Fibroblast of lung (primary cell): Measurements from ENCODE around the gene ACVR2B. TPM values are rescaled to one million over a fixed set of nuclear protein-coding genes. Genes with fewer than 3 reads are reported as not detected.

ENCODE experiments used
- DNase-seq, 2 donors: peaks; one replicate each; pipeline versions ENCODE4 v3.0.0 to v3.0.0-alpha.2; 2010; ENCODE audit warnings: low read depth in 2 of 2
- H2AFZ ChIP-seq: 2 replicates; pipeline ENCODE4 v1.5.1; 2012; ENCODE audit warnings: low read length, control low read depth, inconsistent platforms
- H3K27ac ChIP-seq: 2 replicates; pipeline ENCODE4 v1.5.1; 2011; ENCODE audit warnings: low read length, control low read depth; ENCODE audit not compliant: insufficient read depth
- H3K27me3 ChIP-seq: 2 replicates; pipeline ENCODE4 v1.5.1; 2011; ENCODE audit warnings: mild to moderate bottlenecking, low read length; ENCODE audit not compliant: control insufficient read depth, insufficient read depth
- H3K36me3 ChIP-seq: 2 replicates; pipeline ENCODE4 v1.5.1; 2011; ENCODE audit warnings: low read length; ENCODE audit not compliant: control insufficient read depth, insufficient read depth
- H3K4me1 ChIP-seq: 2 replicates; pipeline ENCODE4 v1.5.1; 2011; ENCODE audit warnings: low read length; ENCODE audit not compliant: control insufficient read depth, insufficient read depth; ENCODE audit errors: extremely low read depth
- H3K4me2 ChIP-seq: 2 replicates; pipeline ENCODE4 v1.5.1; 2011; ENCODE audit warnings: low read length, control low read depth; ENCODE audit not compliant: insufficient read depth; ENCODE audit errors: extremely low read depth
- H3K4me3 ChIP-seq, 4 experiments: fragments of 200-600 bp in 1 of 4; sonication (generic) in 1 of 4; replicated peaks in 1 of 4; 2 replicates each; pipeline ENCODE4 v1.5.1; 2011 to 2016; ENCODE audit warnings: low read length in 4 of 4, low read depth in 3 of 4, mild to moderate bottlenecking in 3 of 4, control low read depth in 2 of 4, inconsistent platforms in 1 of 4, mixed read lengths in 1 of 4; ENCODE audit not compliant: insufficient read depth in 1 of 4; ENCODE audit errors: control extremely low read depth in 1 of 4
- H3K79me2 ChIP-seq: 2 replicates; pipeline ENCODE4 v1.5.1; 2012; ENCODE audit warnings: mild to moderate bottlenecking, low read length, inconsistent platforms; ENCODE audit not compliant: control insufficient read depth, insufficient read depth
- H3K9ac ChIP-seq: 2 replicates; pipeline ENCODE4 v1.5.1; 2011; ENCODE audit warnings: mild to moderate bottlenecking, low read length, control low read depth; ENCODE audit not compliant: insufficient read depth
- H3K9me3 ChIP-seq: 2 replicates; pipeline ENCODE4 v1.5.1; 2012; ENCODE audit warnings: low read depth, low read length; ENCODE audit not compliant: control insufficient read depth, insufficient read depth
- H4K20me1 ChIP-seq: 2 replicates; pipeline ENCODE4 v1.5.1; 2011; ENCODE audit warnings: low read length; ENCODE audit not compliant: control insufficient read depth, insufficient read depth; ENCODE audit errors: extremely low read depth
- EZH2 ChIP-seq: IDR thresholded peaks from 2 replicates; pipeline ENCODE4 v1.5.1; 2012; ENCODE audit warnings: low read length, control low read depth, mild to moderate bottlenecking; ENCODE audit errors: missing control alignments
- polyA plus RNA-seq, 2 donors: library from polyadenylated mRNA; depleted of rRNA in 1 of 2; stranded (reverse) in 1 of 2; unstranded in 1 of 2; fragments of >200 nt; gene quantifications; 2 replicates each; pipeline ENCODE4 v1.2.1, GENCODE V29; 2011 to 2012; ENCODE audit warnings: missing spikeins in 1 of 2
- total RNA-seq: library from RNA; depleted of rRNA; stranded (reverse); fragments of >200 nt; gene quantifications from 2 replicates; pipeline ENCODE4 v1.2.1, GENCODE V29; 2014
- TF ChIP-seq, protein P1 (sequence below), 2 donors: IDR thresholded peaks in 1 of 2; conservative IDR thresholded peaks in 1 of 2; 1 replicate in 1 of 2; 2 replicates in 1 of 2; pipeline ENCODE4 v1.5.1; 2011 to 2012; ENCODE audit warnings: low read length in 2 of 2, control low read depth in 1 of 2, inconsistent platforms in 1 of 2, low read depth in 1 of 2, mild to moderate bottlenecking in 1 of 2

The ACVR2B gene
- total and polyA plus RNA-seq, 2 donors (not counting 1 experiment from before 2014, with no cell fraction given), result 0.60 to 2.6 TPM

DNA sequence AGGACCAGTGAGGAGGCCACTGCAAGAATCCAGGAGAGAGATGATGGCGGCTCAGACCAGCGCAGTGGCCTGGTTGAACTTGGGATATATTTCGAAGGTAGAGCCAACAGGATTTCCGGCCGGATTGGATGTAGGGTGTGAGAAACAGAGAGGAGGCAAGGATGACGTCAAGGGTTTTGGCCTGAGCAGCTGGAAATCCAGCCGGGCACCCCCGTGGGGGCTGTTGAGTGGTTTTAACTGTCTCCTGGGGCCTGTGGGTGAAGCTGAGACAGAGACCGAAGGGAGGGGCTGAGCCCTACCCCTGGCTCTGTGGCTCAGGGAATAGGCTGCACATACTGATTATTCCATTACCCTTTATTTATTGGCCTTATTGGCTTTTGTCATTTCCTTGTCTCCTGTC is 88.1 kb downstream of the ACVR2B start:
- TF ChIP-seq, protein P1, sequence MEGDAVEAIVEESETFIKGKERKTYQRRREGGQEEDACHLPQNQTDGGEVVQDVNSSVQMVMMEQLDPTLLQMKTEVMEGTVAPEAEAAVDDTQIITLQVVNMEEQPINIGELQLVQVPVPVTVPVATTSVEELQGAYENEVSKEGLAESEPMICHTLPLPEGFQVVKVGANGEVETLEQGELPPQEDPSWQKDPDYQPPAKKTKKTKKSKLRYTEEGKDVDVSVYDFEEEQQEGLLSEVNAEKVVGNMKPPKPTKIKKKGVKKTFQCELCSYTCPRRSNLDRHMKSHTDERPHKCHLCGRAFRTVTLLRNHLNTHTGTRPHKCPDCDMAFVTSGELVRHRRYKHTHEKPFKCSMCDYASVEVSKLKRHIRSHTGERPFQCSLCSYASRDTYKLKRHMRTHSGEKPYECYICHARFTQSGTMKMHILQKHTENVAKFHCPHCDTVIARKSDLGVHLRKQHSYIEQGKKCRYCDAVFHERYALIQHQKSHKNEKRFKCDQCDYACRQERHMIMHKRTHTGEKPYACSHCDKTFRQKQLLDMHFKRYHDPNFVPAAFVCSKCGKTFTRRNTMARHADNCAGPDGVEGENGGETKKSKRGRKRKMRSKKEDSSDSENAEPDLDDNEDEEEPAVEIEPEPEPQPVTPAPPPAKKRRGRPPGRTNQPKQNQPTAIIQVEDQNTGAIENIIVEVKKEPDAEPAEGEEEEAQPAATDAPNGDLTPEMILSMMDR (conservative IDR thresholded peaks at IDR 0.05 in 1 of 2, IDR thresholded peaks at IDR 0.05 in 1 of 2; ENCODE audit: low read depth in 1 of 2, low read length in 2 of 2), result no peak
- TF ChIP-seq EZH2, result no peak
- Histone ChIP-seq H3K9ac (no peak overlapping the region), H2AFZ (no peak overlapping the region), H3K27ac (no peak overlapping the region), H3K4me2 (no peak overlapping the region), H3K36me3 (no peaks in the 10 kb centered on the region), H3K4me1 (peaks cover 3% of the 10 kb centered on the region), H3K4me3 (no peak overlapping the region), H4K20me1 (no peaks in the 10 kb centered on the region), H3K79me2 (no peaks in the 10 kb centered on the region), H3K9me3 (no peaks in the 10 kb centered on the region), H3K27me3 (peaks cover 4% of the 10 kb centered on the region)
- no peak for DNase-seq

Other genes starting within 250 kb of the ACVR2B start
- gene SLC22A13, start 188.1 kb upstream of the ACVR2B start, total RNA-seq, result 0.26 and 0.33 TPM in 2 replicates
- 0.05 and 0.06 TPM in 2 replicates for gene SLC22A13, start 188.1 kb upstream of the ACVR2B start, polyA plus RNA-seq
- under 0.01 and 0.17 TPM in 2 replicates for gene SLC22A14, start 171.6 kb upstream of the ACVR2B start, total RNA-seq
- 0.05 TPM in 1 of 2 replicates, not detected in the other for gene SLC22A14, start 171.6 kb upstream of the ACVR2B start, polyA plus RNA-seq
- 4.6 and 5.1 TPM in 2 replicates for gene XYLB, start 107.1 kb upstream of the ACVR2B start, total RNA-seq
- gene XYLB, start 107.1 kb upstream of the ACVR2B start, polyA plus RNA-seq, result 2.2 and 4.2 TPM in 2 replicates
- 8.0 and 14.2 TPM in 2 replicates for gene EXOG, start 42.5 kb downstream of the ACVR2B start, total RNA-seq
- 16.4 and 17.0 TPM in 2 replicates for gene EXOG, start 42.5 kb downstream of the ACVR2B start, polyA plus RNA-seq
- 0.50 and 0.77 TPM in 2 replicates for gene SCN5A, start 195.8 kb downstream of the ACVR2B start, total RNA-seq
- gene SCN5A, start 195.8 kb downstream of the ACVR2B start, polyA plus RNA-seq, result 0.27 and 0.61 TPM in 2 replicates